Measurements from ENCODE around the gene GNB1.
A peak's percentile ranks its signal among the peaks of the same experiment; 100 is the strongest.

GNB1 gene

DNA sequence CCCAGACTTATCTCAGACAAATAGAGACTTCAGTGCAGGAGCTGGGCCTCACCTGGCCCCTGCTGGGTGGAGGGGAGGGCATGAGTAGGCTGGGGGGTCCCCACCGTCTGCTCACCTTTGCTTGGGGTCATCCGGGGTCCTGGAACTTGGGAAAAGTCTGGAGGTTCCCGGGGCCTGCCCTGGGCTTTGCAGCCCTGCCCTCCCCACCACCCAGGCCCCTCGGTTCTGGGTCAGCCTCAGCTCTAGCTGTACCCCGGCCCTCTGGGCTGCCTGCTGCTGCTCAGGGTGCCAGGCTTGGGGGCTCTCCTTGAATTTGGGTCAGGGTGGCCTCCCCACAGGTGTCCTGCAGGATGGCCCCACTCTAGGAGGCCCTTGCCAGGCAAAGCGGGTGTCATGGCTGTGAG lies 30.6 kb upstream of the GNB1 start:
- Histone ChIP-seq H3K9ac (ENCODE audit: low read length) (no peak overlapping the region), H3K4me3 (ENCODE audit: low read length) (no peak overlapping the region), H3K27me3 (ENCODE audit: control insufficient read depth, insufficient read depth, low read length) (peaks cover 5% of the 10 kb centered on the region), H3K9me3 (ENCODE audit: control insufficient read depth, low read length) (no peaks in the 10 kb centered on the region), H3K4me1 (ENCODE audit: control insufficient read depth, insufficient read depth, low read length) (peaks cover 26% of the 10 kb centered on the region), H3K36me3 (ENCODE audit: control insufficient read depth, insufficient read depth, low read length) (no peaks in the 10 kb centered on the region)

DNA sequence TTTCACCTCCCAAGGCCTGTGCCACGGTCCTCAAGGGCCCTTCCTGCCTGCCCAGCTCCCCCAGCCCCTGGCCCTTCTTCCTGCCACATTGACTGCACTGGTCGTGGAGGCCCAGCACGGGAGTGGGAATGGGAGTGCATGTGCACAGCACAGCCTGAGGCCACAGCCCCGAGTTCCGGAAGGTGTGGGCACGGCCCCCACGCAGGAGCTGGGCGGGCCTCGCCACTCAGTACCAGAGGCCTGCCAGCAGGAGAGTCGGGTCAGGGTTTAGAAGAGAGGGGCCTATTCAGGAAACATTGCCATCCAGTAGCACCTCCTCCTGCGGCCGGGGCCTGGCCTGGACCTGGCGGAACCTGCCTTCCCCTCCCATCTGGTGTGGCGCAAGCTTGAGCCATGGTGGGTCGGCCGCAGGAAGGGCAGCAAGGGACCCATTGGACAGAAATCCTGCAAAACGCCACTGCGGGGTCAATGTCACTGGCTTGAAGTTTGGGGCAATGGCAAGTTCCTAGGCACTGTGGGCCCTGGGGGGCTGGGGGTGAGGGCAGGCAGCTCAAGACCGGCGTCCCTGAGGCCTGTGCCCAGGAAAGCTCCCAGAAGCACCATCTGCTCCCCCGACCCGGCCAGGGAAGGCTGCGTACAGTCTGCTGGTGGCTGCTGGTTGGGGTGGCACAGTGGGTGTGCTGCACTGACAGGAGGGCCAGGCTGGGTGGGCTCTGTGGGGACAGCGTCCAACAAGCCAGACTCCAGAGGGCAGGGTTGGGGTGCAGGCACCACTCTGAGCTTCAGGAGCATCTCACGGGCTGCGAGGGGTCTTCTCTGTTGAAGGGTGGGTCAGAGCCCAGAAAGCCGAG lies 29.9 kb upstream of the GNB1 start:
- Histone ChIP-seq H3K9me3 (ENCODE audit: control insufficient read depth, low read length) (no peaks in the 10 kb centered on the region), H3K4me3 (ENCODE audit: low read length) (no peak overlapping the region), H3K27me3 (ENCODE audit: control insufficient read depth, insufficient read depth, low read length) (peaks cover 8% of the 10 kb centered on the region), H3K36me3 (ENCODE audit: control insufficient read depth, insufficient read depth, low read length) (no peaks in the 10 kb centered on the region), H3K9ac (ENCODE audit: low read length) (no peak overlapping the region), H3K4me1 (ENCODE audit: control insufficient read depth, insufficient read depth, low read length) (peaks cover 32% of the 10 kb centered on the region)

DNA sequence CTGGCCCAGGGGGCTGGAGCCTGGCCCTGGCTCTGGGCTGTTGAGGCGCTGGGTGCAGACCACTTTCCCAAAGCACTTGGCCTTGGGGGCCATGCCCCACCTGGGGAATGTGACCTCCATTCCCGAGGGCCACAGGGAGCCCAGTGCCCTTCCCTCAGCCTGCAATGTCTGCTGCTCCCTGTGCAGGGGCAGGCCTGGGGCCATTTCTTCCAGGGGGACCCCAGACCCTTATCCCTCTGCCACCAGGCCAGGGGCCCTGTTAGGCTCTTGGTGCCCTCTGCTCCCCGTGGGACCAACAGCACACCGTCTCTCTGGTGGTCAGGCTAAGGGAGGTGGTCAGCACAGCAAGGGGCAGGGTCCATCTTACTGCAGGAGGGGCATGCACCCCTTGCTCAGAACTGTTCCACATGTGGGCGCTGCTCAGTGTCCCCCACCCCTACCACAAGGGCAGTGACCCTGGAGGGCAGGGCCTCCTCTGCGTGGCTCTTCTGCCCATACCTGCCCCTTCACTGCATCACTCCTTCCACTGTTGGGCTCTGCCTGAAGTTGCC lies 29.2 kb upstream of the GNB1 start:
- Histone ChIP-seq H3K4me1 (ENCODE audit: control insufficient read depth, insufficient read depth, low read length) (peaks cover 36% of the 10 kb centered on the region), H3K4me3 (ENCODE audit: low read length) (no peak overlapping the region), H3K9me3 (ENCODE audit: control insufficient read depth, low read length) (no peaks in the 10 kb centered on the region), H3K36me3 (ENCODE audit: control insufficient read depth, insufficient read depth, low read length) (no peaks in the 10 kb centered on the region), H3K9ac (ENCODE audit: low read length) (no peak overlapping the region), H3K27me3 (ENCODE audit: control insufficient read depth, insufficient read depth, low read length) (peaks cover 8% of the 10 kb centered on the region)

DNA sequence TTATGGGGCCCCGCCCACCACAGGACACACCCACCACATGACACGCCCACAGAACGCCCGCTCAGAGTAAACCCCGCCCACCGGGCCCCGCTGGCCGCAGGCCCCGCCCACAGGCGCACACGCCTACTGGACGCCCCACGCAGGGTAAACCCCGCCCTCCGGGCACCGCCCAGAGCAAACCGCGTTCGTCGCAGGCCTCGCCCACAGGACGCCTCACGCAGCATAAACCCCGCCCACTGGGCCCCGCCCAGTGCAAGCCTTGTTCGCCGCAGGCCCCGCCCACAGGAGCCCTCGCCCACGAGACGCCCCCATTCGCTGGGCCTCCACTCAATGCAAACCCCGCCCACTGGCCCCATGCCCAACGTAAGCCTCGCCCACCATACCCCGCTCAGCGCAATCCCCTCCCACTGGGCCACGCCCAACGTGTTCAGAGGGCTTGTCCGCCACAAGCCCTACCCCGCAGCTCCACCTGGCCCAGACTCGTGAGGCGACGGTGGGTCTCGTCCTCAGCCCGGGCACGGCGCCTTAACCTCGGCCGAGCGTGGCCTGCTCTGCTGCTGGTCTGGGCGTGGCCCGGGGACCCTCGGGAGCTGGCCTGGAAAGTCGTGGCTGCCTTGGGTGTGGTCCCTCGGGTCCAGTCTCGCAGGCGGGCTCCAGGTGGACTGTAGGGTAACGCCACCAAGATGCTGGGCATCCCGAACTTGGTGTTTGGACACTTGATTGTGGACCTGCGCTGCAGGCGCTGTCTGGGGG lies 28.6 kb upstream of the GNB1 start:
- H3K27me3 ChIP-seq (ENCODE audit: control insufficient read depth, insufficient read depth, low read length): peaks cover 8% of the 10 kb centered on the region
- peak overlapping the region; percentile 28 for H3K9ac ChIP-seq (ENCODE audit: low read length)
- H3K36me3 ChIP-seq (ENCODE audit: control insufficient read depth, insufficient read depth, low read length): no peaks in the 10 kb centered on the region
- peaks cover 36% of the 10 kb centered on the region for H3K4me1 ChIP-seq (ENCODE audit: control insufficient read depth, insufficient read depth, low read length)
- peak overlapping the region; percentile 19 for H3K4me3 ChIP-seq (ENCODE audit: low read length)
- no peaks in the 10 kb centered on the region for H3K9me3 ChIP-seq (ENCODE audit: control insufficient read depth, low read length)

DNA sequence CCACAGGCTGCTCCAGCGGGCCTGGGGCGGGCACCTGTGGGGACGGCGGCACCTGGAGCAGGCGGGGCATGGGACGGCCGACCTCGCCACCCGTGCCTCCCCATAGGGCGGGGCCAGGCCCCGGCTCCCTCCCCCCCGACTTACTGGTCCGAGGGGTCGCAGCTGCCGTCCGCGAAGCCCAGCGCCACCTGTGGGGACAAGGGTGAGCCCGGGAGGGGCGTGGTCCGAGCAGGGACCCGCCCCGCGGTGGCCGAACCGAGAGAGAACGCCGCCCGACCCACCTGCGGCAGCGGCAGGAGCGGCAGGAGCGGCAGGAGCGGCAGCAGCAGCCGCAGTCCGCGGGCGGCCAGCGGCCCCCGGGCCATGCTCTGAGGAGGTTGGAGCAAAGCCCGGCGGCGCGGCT lies 28.0 kb upstream of the GNB1 start, which contains the start of gene TMEM52:
Gene TMEM52 (minus strand): TSS at position 379 of the 403 bp plus-strand sequence. CDS start 14 bp downstream, at position 365.
- peak within 1 kb of the TSS; percentile 28 for H3K9ac ChIP-seq (ENCODE audit: low read length)
- H3K27me3 ChIP-seq (ENCODE audit: control insufficient read depth, insufficient read depth, low read length): peaks cover 8% of the 10 kb centered on the region
- no peaks in the 10 kb centered on the region for H3K9me3 ChIP-seq (ENCODE audit: control insufficient read depth, low read length)
- peaks cover 36% of the 10 kb centered on the region for H3K4me1 ChIP-seq (ENCODE audit: control insufficient read depth, insufficient read depth, low read length)
- peak within 1 kb of the TSS; percentile 19 for H3K4me3 ChIP-seq (ENCODE audit: low read length)
- H3K36me3 ChIP-seq (ENCODE audit: control insufficient read depth, insufficient read depth, low read length): no peaks in the 10 kb centered on the region

DNA sequence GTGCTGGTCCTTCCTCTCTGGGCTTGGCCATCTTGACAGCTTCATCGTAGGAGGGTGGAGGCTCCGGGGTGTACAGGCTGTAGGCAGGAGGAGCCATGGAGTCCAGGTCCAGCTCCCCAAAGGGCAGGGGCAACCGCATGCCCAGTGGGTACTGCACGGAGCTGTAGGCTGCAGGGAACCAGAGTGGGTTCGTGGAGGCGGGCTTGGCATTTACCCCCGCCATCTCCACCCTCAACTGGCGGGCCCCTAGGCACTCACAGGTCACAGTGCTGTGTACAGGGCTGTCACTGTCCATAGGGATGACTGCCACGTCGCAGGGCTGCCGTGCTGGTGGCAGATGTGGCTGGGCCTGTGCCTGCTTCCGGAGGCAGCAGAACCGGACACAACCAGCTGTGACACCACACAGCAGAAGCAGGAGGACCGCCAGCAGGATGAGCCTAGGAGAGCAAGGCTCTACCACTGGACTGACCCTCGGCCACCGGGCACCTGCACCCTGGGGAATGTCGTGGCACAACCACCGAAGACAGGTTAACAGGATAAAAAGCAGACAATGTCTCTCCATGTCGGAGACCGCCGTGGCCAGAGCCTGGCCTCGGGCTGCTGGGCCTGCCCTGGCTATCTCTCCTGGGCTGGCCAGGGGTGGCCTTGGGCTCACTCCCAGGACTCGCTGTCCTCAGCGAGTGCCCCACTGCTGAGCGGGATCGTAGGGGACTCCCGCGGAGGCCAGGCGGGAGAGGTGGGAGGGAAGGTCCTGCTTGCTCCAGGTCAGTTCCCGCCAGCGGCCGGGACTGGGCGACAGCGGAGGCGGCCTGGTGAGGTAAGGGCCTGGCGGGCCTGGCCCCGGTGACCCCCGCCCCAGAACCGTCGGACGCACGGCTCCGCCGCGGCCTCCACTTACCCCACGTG lies 27.4 kb upstream of the GNB1 start:
- H3K9ac ChIP-seq (ENCODE audit: low read length): peak overlapping the region; percentile 28
- no peaks in the 10 kb centered on the region for H3K9me3 ChIP-seq (ENCODE audit: control insufficient read depth, low read length)
- peaks cover 36% of the 10 kb centered on the region for H3K4me1 ChIP-seq (ENCODE audit: control insufficient read depth, insufficient read depth, low read length)
- peaks cover 8% of the 10 kb centered on the region for H3K27me3 ChIP-seq (ENCODE audit: control insufficient read depth, insufficient read depth, low read length)
- no peaks in the 10 kb centered on the region for H3K36me3 ChIP-seq (ENCODE audit: control insufficient read depth, insufficient read depth, low read length)
- peak overlapping the region; percentile 19 for H3K4me3 ChIP-seq (ENCODE audit: low read length)

DNA sequence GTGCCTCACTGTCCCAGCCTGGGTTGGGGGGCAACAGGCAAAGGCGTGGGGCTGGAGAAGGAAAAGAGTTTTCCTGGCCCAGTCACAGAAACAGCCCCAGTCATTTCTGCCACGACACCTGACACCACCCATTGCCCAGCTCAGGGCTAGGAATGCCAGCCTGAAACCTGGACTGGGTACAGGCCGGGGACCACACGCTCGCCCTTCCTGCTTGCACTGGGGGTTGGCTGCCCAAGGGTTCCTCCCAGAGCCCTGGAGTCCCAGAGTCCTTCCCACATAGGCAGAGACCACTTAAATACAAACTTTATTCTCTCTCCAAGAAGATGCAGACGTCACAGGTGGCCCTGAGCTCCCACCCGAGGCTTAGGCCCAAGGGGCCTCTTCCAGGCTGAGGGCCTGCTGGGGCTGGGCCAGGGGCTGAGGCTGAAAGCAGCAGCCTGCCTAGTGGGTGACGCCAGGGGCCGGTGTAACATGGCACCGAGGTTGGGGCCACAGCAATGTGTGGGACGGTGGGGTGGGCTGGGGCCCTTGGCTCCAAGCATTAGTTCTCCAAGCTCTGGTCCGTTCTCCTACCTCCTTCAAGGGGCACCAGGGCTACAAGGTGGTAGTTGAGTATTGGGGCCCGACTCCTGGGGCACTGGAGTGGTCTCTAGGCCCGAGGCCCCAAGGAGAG lies 26.6 kb upstream of the GNB1 start:
- H3K9ac ChIP-seq (ENCODE audit: low read length): no peak overlapping the region
- H3K9me3 ChIP-seq (ENCODE audit: control insufficient read depth, low read length): no peaks in the 10 kb centered on the region
- peaks cover 8% of the 10 kb centered on the region for H3K27me3 ChIP-seq (ENCODE audit: control insufficient read depth, insufficient read depth, low read length)
- peaks cover 32% of the 10 kb centered on the region for H3K4me1 ChIP-seq (ENCODE audit: control insufficient read depth, insufficient read depth, low read length)
- no peak overlapping the region for H3K4me3 ChIP-seq (ENCODE audit: low read length)
- H3K36me3 ChIP-seq (ENCODE audit: control insufficient read depth, insufficient read depth, low read length): no peaks in the 10 kb centered on the region

DNA sequence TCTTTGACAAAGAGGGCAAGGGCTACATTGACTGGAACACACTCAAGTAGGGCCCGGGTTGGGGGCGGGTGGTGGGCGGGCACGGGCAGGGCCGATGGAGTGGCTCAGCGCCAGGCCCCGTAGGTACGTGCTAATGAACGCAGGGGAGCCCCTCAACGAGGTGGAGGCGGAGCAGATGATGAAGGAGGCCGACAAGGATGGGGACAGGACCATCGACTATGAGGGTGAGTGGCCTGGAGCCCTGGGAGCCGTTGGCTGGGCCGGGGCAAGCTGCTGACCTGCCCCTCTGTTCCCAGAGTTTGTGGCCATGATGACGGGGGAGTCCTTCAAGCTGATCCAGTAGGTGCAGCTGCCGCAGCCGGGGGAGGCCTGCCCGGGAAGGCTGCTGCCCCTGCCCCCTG lies 26.0 kb upstream of the GNB1 start:
- Histone ChIP-seq H3K4me1 (ENCODE audit: control insufficient read depth, insufficient read depth, low read length) (peaks cover 32% of the 10 kb centered on the region), H3K27me3 (ENCODE audit: control insufficient read depth, insufficient read depth, low read length) (peaks cover 8% of the 10 kb centered on the region)

DNA sequence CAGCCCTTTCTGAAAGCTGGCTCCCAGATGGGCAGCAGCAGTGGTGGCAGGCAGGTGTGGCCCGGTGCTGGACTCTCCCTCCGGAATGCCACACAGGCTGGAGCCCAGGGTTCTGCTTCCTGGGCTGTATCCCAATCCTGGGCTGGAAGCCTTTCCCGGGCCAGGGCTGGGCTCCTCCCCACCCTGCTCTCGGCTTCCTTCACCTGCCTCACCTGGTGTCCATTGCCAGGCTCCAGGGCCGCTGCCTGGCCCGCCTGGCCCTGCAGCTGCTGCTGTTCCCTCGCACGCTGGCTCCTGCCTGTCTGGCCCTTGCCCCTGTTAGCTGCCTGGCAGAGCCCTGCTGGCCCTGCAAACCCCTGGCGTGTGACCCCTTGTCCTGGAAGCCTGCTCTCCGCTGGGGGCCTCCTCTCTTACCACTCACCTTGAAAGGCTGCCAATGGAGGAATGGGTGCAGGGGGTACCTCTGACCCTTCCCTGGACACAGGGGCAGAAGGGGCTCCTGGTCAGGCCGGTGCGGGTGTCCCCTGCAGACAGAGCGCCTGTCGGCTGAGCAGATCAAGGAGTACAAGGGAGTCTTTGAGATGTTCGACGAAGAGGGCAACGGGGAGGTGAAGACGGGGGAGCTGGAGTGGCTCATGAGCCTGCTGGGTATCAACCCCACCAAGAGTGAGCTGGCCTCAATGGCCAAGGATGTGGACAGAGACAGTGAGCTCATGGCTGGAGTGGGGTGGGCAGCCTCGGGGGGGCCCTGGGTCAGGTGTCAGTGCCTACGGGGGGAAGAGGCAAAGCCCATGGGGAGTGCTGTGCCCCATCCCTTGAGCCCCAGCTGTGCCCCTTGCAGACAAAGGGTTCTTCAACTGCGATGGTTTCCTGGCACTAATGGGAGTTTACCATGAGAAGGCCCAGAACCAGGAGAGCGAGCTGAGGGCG lies 25.3 kb upstream of the GNB1 start:
- H3K9me3 ChIP-seq (ENCODE audit: control insufficient read depth, low read length): no peaks in the 10 kb centered on the region
- H3K36me3 ChIP-seq (ENCODE audit: control insufficient read depth, insufficient read depth, low read length): no peaks in the 10 kb centered on the region
- H3K4me1 ChIP-seq (ENCODE audit: control insufficient read depth, insufficient read depth, low read length): peaks cover 32% of the 10 kb centered on the region
- H3K4me3 ChIP-seq (ENCODE audit: low read length): no peak overlapping the region
- H3K9ac ChIP-seq (ENCODE audit: low read length): peak overlapping the region; percentile 8
- peaks cover 8% of the 10 kb centered on the region for H3K27me3 ChIP-seq (ENCODE audit: control insufficient read depth, insufficient read depth, low read length)

More for the DNA sequence above, 26.0 kb upstream of the GNB1 start:
- Histone ChIP-seq H3K9ac (ENCODE audit: low read length) (no peak overlapping the region), H3K4me3 (ENCODE audit: low read length) (no peak overlapping the region), H3K9me3 (ENCODE audit: control insufficient read depth, low read length) (no peaks in the 10 kb centered on the region), H3K36me3 (ENCODE audit: control insufficient read depth, insufficient read depth, low read length) (no peaks in the 10 kb centered on the region)

DNA sequence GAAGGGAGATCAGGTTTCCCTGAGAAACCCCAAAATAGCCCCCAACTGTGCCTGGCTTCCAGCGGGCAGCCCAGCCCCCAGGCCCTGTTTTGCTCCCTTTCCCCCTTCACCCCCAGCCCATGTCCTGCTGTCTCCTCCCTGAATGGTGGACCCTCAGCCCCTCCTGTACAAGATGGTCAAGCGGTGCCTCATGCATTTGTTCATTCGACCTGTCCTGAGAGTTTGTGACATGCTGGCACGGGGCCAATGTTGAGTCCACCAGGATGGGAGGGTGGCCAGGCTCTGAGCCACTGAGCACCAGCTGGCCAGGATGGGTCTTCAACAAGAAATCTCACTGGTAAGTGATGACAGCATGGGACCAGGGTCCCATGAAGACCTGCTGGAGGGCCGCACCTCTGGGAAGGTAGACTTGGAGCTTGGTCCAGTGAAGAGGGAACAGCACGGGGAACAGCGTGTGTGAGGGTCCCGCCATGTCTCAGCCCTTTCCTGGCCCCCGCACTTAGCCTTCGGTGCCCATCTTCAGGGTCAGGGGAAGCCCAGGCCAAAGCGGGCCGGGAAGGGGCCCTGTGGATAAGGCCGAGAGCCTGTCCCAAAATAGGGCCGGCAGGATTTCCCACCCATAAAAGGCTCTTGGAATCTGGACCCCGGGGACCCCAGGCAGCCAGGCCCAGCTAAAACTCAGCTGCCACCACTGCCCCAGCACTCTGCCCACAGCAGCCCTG lies 24.2 kb upstream of the GNB1 start, which contains the start of gene CALML6:
Gene CALML6 (plus strand): TSS at position 290 of the 722 bp plus-strand sequence. CDS start 21 bp downstream, at position 311.
- peaks cover 28% of the 10 kb centered on the region for H3K4me1 ChIP-seq (ENCODE audit: control insufficient read depth, insufficient read depth, low read length)
- H3K4me3 ChIP-seq (ENCODE audit: low read length): no peak within 1 kb of the TSS
- H3K9ac ChIP-seq (ENCODE audit: low read length): peak within 1 kb of the TSS; percentile 8
- peaks cover 8% of the 10 kb centered on the region for H3K27me3 ChIP-seq (ENCODE audit: control insufficient read depth, insufficient read depth, low read length)
- H3K9me3 ChIP-seq (ENCODE audit: control insufficient read depth, low read length): no peaks in the 10 kb centered on the region
- H3K36me3 ChIP-seq (ENCODE audit: control insufficient read depth, insufficient read depth, low read length): no peaks in the 10 kb centered on the region
